Measurements from ENCODE around the gene MARK1.
"Not testable (repeated sequence)": the region's sequence is repeated elsewhere in the genome, so short reads cannot be mapped to it uniquely, and the experiment has no call there.

MARK1 gene

DNA sequence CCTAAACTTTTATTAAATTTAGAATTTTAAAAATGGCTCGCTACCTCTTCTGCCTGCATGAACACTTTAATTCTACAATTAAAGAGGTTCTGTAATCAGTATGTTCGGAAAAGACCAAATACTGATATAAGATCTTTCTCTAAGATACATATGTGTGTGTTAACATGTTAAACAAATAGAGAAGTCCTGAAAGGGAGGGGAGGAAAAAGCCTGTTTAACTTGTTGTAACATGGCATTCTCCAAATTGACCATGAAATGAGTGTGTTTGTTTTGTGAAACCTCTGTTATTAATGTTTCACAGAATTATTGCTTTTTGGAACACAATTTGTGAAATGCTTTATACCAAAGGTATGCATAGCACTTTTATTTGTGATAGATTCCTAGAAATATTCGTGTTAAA, 77.0 kb downstream of the MARK1 start:
- no peak overlapping the region for H3K4me3 ChIP-seq (ENCODE audit: low read depth, low read length)
- TF ChIP-seq, protein P1, sequence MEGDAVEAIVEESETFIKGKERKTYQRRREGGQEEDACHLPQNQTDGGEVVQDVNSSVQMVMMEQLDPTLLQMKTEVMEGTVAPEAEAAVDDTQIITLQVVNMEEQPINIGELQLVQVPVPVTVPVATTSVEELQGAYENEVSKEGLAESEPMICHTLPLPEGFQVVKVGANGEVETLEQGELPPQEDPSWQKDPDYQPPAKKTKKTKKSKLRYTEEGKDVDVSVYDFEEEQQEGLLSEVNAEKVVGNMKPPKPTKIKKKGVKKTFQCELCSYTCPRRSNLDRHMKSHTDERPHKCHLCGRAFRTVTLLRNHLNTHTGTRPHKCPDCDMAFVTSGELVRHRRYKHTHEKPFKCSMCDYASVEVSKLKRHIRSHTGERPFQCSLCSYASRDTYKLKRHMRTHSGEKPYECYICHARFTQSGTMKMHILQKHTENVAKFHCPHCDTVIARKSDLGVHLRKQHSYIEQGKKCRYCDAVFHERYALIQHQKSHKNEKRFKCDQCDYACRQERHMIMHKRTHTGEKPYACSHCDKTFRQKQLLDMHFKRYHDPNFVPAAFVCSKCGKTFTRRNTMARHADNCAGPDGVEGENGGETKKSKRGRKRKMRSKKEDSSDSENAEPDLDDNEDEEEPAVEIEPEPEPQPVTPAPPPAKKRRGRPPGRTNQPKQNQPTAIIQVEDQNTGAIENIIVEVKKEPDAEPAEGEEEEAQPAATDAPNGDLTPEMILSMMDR (IDR thresholded peaks at IDR 0.05; ENCODE audit: borderline replicate concordance, insufficient read depth, low read depth, low read length) = no peak

DNA sequence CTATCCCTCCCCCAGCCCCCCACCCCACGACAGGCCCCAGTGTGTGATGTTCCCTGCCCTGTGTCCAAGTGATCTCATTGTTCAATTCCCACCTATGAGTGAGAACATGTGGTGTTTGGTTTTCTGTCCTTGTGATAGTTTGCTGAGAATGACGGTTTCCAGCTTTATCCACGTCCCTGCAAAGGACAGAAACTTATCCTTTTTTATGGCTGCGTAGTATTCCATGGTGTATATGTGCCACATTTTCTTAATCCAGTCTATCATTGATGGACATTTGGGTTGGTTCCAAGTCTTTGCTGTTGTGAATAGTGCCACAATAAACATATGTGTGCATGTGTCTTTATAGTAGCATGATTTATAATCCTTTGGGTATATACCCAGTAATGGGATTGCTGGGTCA, 77.7 kb downstream of the MARK1 start:
- not testable (repeated sequence) for H3K4me3 ChIP-seq (ENCODE audit: low read depth, low read length)

DNA sequence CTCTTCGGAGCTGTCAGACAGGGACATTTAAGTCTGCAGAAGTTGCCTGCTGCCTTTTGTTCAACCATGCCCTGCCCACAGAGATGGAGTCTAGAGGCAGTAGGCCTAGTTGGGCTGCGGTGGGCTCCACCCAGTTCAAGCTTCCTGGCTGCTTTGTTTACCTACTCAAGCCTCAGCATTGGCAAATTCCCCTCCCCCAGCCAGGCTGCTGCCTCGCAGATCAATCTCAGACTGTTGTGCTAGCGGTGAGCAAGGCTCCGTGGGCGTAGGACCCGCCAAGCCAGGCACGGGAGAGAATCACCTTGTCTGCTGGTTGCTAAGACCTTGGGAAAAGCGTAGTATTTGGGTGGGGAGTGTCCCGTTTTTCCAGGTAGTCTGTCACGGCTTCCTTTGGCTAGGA, 83.2 kb downstream of the MARK1 start:
- H3K4me3 ChIP-seq (ENCODE audit: low read depth, low read length) = not testable (repeated sequence)

DNA sequence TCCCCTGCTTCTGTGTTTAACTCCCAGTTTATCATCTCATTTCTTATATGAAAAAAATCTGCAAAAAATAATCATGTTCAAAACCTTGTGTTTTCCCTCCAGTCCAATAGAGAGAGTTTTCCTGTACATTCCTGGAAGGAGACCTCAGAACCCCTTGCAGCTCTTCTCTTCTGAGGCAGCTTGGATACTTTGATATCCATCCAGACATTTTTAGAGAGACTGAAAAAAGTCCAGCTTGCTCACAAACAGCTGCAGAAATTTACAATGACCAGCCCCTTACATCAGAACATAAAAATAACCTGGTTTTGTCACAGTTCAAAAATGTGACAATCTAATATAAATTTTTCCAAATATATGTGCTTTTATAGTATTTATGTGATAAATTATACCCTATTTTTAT, 88.9 kb downstream of the MARK1 start:
- TF ChIP-seq, protein P1 (IDR thresholded peaks at IDR 0.05; ENCODE audit: borderline replicate concordance, insufficient read depth, low read depth, low read length) = no peak
- no peak overlapping the region for H3K4me3 ChIP-seq (ENCODE audit: low read depth, low read length)

DNA sequence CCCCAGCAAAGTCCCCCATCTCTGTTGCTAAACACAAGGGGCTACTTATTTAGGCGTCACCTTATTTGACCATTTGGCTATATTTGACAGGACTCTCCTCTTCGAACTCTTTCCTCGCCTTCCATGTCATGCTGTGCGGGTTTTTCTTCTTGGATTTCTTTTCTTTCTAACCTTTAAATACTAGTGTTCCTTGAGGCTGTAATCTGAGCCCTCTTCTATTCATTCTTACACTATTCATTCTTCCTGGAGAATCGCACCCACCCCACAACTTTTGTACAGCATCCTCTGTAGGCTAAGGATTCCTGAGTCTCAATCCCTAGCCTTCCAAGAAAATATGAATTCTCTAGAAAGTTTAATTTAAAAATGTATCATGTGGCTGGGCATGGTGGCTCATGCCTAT, 100.5 kb downstream of the MARK1 start:
- TF ChIP-seq, protein P1 (IDR thresholded peaks at IDR 0.05; ENCODE audit: borderline replicate concordance, insufficient read depth, low read depth, low read length) = no peak
- no peak overlapping the region for H3K4me3 ChIP-seq (ENCODE audit: low read depth, low read length)

DNA sequence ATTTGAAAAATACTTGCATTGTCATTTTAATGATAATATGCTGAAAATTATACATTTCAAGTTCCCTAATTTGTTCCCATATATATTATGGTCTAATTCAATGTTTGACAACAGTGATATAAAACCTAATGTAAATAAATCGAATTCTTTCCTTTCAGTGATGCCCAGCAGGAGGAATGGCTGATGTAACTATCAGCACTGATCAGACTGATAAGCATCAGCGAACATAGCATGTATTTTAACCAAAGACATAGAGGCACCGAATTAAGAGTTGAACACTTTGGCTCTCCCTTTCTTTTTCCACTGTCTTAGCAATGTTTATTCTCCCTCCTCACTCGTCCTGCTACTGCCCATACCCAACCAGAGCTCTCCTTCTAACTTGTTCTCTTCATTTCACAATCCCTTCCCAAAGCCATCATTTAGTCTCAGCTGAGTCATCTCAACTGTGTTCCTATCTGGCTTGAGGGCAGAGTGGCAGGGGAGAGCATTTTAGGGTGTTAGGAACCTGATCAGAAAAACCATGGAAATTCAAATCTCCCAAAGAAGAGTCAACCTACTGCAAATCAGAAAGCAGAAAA, 103.4 kb downstream of the MARK1 start:
- TF ChIP-seq, protein P1 (IDR thresholded peaks at IDR 0.05; ENCODE audit: borderline replicate concordance, insufficient read depth, low read depth, low read length) = no peak
- no peak overlapping the region for H3K4me3 ChIP-seq (ENCODE audit: low read depth, low read length)

DNA sequence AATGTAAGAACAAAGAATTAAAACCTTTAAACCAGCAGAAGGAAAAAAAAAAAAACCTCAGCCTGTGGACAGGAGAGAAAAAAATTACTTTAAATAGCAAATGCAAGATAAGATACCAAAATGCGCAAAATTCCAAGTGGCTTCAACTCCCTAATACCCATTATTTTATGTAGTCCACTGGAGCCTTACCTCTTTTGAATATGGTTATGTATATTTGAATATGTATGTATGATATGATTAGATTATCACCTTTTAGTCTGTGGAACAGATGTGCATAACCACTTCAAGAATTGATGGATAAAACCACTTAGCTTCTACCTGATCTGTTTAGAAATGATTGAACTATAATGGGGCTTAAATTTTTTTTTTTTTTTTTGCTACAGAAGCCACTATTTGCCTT, 109.8 kb downstream of the MARK1 start:
- TF ChIP-seq, protein P1 (IDR thresholded peaks at IDR 0.05; ENCODE audit: borderline replicate concordance, insufficient read depth, low read depth, low read length) = no peak
- H3K4me3 ChIP-seq (ENCODE audit: low read depth, low read length) = no peak overlapping the region

DNA sequence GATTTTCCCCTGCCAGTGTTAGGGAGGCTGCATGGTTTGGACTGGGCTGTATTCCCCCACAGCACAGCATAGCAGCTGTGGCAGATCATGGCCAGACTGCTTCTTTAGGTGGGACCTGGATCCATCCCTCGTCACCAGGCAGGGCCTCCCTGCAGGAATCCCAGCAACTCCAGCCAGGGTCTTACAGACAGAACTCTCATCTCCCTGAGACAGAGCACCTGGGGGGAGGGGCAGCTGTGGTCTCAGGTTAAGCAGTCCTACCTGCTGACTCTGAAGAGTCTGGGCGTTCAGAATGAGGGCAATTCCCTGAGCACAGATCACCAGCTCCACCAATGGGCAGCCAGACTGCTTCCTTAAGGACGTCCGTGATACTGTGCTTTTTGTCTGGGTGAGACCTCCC, 114.3 kb downstream of the MARK1 start:
- TF ChIP-seq, protein P1 (IDR thresholded peaks at IDR 0.05; ENCODE audit: borderline replicate concordance, insufficient read depth, low read depth, low read length) = no peak
- no peak overlapping the region for H3K4me3 ChIP-seq (ENCODE audit: low read depth, low read length)
